Activated T-cell treated with anti-CD3 and anti-CD28 coated beads for 1 hour (primary cell): ENCODE data around the gene CYB5A.

ENCODE experiments used
- DNase-seq: peaks from one replicate; pipeline ENCODE4 v3.0.0-alpha.2; 2020; ENCODE audit warnings: low read depth

Gene CYB5A

DNA sequence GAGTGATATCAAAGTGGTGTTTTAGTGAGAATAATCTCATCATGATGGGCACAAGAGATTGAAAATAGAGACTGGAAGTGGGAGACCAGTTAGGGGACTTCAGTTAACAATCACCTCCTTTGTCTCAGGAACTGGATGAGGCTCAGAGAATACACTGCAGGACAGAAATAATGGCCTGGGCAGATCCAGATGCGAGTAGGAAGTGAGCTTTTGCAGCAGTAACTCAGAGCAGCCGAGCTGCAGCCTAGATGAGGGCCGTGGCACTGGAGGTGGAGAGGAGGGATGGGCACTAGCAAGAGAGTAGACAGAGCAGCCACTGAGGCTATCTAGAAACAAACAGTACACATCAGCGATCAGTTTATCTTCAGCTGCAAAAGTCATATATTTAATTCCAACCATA is 48.6 kb downstream of the CYB5A start:
- no peak for DNase-seq

DNA sequence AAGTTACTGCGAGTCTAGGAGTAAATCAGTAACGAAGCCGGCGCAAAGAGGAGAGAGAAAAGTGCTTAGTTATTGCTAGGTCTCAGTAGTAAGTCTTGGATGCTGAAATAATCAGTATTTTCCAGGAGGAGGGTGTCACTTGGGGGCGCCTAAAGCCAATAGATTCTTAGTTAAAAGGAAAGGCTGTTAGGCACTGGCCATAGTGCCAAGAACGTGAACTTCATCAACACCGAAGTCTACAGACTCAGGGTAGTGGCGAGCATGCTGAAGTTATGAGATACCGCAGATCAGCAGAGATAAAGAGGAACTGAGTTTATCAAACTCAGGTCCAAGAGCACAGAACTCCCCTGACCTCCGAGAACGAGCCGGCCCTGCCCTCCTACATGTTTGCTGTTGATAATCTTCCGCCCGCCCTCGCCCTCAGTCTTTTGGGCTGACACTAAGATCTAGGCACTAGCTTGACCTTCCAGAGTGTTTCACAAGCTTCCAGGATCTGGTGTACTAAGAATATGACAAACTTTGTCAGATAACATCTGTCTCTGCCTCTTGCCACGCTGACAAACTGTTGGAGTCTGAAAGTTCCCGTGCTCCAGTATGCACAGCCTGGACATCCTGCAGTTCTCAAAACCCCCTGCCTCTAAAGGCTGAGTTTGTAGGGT is 49.2 kb downstream of the CYB5A start:
- no peak for DNase-seq

DNA sequence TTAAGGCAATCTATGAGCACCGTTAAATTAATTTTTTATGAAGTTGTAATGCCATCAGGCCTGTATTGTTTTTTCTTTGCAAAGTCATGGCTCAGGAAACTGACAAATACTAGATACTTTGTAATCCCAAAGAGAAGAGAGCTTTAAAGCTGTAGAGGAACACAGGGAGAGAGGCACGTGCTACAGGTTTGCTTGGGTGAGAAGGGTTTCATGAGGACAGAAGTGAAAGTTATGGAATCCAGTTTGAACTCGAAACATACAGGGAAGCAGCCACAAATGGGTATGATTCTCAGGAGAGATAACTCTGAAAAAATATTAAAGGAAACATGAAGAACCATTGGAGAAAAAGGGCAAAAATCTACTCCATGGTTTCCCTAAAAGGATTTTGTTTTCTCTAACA is 49.8 kb downstream of the CYB5A start:
- no peak for DNase-seq

DNA sequence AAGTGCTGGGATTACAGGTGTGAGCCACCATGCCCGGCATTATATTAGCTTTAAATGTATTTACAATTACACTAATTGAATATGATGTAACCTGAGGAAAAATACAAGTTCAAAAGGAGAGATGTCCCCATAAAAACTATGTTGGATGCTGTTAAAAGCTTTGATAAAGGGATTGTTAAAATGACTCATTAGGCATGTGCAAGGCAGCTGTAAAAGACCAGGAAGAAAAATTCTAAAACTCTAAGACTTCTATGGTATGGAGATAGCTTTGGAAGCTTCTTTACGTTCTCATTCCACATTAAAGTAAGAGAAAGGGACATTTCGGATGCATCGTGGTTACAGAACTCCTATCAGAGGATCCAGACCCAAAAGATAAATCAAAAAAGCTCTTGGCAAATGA is 50.3 kb downstream of the CYB5A start:
- no peak for DNase-seq

DNA sequence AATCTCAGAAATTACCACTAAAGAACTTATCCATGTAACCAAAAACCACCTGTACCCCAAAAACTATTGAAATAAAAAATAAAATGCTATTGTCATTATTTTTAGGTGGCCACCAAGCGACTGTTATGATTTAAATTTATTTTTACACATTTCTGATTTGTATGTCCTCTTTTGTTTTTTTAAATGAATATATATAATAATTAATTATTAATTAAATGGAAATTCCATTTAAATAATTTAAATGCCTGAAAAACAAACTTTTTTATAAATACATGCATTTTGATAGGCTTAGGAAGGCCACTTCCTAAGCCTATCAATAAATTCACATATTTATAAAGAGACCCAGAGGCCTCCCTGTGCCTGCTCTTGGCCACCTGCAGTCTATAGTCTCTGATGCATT is 52.2 kb downstream of the CYB5A start:
- DNase-seq = no peak

DNA sequence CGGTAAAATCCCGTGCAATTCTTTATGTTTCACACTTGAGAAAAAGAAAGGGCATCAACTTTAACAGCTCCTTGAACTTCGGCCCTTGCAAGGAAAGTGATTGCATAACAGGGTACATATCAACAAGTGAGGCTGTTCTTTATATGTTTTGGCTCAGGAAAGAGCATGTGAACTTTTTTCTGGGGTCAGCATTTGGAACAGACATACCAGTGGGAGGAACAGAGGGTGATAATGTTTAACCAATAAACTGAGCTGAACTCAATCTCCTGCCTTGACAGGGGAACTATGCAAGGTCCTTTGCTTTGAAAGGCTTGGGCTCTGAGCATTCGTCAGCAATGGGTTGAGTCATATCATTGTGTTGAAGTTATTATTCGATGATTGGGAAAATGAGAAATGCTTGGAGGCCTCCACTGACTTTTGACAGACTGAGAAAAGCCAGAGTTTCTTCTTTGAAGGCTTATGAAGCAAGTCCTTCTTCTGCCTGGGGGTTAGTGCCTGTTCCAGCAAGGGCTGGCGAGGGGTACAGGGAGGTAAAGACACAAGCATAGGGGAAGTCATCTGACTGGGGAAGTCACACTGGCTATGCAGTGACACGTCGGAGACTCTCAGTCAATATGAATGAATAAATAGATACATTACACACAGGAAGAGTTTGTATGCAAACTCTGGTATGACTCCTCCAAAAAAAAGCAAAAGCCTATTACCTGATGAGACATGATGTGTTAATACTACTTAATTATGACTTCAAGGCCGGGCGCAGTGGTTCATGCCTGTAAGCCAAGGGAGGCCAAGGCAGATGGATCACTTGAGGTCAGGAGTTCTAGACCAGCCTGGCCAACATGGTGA is 57.2 kb downstream of the CYB5A start:
- no peak for DNase-seq

DNA sequence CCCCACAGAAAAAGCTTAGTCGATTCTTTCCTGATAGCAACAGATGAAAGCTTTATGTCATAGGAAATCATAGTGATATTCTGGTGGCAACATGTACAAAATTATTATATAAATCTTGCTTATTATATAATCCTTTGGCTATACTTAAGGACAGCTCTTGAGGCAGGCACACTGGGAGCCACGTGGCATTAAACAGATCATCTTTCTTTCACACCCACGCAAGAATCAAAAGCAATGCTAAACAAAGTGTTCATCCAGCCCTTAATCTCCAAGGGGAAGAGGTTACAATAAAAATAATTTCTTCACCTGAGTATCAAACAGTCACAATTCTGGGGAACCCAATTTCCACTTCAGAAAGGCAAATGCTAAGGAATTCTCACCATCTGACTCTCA is 57.8 kb downstream of the CYB5A start:
- DNase-seq = no peak

DNA sequence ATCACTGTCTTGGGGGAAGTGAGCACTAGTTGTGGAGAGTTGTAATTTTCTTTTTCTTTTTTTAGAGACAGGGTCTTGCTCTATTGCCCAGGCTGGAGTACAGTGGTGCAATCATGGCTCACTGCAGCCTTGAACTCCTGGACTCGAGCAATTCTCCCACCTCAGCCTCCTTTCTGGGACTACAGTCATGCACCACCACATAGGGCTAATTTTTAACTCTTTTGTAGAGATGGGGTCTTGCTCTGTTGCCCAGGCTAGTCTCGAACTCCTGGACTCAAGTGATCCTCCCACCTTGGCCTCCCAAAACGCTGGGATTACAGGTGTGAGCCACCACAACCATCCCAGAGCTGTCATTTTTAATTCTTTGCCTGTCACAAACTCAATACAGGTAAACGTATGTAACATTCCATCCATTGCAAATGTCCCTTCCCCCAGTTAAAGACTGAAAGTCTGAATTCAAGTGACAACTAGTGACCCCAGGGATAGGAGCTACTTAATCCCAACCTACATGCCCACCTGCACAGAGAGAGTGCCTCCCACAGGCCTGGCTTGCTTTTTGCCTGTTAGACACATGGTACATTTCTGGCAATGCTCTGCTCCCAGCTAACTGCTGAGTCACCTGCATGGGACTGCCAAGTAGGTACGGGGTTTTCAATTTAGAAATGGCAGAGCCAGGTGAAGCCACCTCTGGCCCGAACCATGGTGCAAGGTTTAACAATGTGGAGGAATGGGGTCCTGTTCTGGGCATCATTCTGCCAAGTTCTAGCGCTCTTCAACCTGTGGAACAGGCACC is 60.6 kb downstream of the CYB5A start:
- DNase-seq = no peak

DNA sequence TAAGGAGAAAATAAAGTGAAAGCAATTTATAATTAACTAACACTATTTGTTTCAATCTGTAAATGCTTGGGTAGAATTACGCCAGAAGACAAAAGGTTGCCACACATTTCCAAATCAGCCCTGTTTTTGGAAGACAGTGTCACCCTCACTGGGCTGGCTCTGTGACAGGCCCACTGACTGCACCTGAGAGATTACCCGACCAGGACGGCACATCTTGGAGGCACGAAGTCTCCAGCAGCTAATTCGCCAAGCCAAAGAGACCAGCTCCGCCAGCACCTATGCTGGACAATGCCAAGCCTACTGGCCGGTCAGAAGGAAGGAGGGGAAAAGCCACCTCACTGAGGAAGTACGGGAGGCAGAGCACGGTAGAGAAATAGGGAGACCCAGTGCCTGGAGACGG is 61.9 kb downstream of the CYB5A start:
- DNase-seq = no peak

DNA sequence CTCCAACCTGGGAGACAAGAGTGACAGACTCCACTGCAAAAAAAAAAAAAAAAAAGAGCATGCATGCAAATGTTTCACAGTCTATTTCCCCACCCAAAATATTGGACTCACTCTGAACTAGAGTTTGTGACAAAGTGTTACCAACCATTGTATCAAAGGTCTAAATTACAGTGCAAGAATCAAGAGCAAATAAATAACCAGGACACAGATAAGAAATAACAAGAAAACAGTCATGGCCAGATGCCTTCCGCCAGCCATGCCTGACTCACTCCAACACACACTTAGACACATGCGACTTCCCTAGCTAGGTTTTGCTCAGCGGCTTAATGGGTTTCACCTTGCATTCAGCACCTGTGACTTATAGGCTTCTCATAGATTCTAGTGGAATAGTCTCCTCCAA is 62.8 kb downstream of the CYB5A start:
- no peak for DNase-seq

DNA sequence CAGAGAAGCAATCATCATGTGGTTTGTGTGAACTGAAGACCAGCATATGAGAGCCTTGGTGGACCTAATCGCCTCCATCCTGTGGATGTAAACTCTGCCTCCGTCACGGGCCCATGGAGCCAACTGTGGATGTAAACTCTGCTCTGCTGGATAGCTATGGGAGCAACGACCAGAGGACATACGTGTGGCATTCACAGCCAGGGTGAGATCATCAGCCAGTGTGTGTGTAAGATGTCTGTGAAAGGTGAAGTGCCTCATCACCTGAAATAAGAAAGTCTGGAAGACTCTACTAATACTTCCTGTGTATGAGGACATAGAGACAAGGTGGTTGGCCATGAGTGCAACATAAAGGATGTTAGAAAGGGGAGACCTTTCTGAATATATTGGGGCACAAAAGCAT is 63.5 kb downstream of the CYB5A start:
- no peak for DNase-seq

DNA sequence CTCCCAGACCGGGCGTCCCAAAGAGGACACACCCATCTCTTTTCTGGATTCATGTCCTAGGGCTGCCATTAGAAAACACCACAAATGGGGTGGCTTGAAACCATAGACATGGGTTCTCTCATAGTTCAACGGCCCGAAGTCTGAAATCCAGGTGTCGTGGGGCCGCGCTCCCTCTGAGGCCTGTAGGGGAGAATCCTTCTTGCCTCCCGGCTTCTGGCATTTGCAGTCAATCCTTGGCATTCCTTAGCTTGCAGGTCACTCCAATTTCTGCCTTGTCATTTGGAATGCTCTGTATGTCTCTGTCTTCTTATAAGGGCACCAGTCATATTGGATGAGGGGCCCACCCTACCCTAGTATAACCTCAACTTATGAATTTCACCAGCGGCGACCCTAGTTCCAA is 65.1 kb downstream of the CYB5A start:
- no peak for DNase-seq

DNA sequence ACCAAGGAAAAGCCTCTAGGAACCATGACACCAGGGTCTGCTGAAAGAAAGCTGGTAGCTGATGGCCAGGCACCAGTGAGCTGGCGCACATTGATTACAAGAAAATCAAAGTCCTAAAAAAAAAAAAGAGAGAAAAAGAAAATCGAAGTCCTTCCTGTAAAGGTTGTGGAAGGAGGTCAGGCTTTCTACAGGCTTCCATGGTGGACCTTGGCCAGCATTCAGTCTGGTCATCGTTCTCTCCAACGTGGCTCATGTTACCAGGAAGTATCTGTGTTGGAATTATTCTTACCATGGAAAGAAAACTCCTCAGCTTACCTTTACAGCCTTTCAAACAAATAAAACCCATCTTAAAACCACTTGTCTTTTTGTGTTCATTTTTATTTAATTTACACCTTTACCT is 65.6 kb downstream of the CYB5A start:
- DNase-seq = no peak

DNA sequence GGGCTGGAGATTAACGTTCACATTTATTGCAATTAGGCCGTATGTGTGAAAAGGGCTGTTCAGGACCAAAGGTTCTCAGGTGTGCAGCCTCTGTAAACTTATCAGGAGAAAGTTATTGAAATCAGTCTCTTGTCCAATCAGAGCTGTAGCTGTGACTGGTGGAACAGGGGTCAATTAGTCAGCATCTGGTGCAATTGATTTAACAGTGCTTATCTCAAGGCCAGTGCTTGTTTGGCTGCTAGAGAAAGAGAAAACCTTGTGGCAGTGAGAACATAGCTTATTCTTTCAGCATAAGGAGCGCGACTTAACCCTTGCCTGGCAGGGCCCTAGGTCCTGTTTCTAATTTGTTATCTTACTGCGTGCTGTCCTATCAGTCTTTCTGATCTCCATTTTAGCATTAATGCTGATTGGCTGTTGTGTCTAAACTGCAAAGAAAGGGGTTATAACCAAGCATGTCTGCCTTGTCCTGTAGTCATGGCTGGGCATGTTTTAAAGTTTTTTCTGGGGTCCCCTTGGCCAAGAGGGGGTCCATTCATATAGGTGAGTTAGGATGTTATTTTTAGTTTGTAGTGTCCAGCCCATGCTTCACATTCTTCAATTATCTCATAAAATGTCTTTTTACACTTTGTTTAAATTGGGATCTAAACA is 66.4 kb downstream of the CYB5A start:
- DNase-seq = no peak

DNA sequence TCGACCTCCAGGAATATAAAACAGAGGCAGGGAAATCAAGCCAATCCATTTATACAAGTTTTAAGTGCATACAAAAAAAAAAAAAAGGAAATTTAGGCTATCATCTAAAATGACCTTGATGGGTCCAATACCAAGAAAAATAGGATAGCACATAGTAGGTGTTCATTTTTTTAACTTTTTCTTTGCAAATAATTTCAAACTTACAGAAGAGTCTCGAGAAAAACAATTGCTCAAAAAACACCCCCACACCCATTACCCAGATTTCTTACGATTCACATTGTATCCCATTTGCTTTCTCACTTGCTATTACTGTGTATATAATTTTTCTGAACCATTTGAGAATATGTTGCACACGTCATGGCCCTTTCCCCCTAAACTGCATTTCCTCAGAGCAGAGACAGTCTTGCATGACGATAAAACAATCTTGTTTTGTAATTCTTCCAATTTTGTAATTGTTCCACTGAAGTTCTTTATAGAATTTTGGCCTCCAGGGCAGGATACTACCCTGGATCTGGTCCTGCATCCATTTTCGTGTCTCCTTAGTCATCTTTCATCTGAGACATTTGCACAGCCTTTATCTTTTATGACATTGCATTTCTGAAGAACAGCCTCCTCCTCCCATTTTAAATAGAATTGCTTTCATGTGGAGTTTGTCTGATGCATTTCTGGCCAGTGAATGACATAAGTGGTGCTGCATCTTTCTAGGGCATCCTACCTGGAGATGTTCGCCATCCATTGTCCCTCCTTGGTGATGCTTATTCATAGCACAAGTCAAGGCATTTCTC is 68.9 kb downstream of the CYB5A start:
- no peak for DNase-seq

DNA sequence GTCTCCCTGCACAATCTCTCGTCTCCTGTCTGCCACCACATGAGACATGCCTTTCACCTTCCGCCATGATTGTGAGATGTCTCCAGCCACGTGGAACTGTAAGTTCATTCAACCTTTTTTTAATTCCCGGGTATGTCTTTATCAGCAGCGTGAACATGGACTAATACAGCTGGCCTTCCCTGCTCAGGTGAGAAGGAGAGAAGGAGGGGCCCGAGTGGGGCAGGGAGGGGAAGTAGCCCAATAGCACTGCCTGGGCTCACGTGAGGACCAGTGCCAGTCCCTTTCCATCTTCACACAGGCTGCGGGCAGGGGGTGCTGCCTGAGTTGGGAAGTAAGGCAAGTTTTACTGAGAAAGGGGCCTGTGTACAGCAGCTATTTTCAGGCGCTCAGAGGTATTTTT is 70.7 kb downstream of the CYB5A start:
- DNase-seq = no peak

DNA sequence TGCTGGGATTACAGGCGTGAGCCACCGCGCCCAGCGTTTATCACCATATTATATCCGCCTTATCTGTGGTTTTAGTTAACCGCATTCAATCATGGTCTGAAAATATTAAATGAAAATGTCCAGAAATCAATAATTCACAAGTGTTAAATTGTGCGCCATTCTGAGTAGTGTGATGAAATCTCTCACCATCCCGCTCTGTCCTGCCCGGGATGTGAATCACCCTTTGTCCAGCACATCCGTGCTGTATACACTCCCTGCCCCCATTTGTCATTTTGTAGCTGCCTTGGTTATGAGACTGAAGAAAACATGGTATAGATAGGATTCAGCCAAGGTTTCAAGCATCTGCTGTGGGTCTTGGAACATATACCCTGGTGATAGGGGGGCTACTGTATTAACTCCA is 72.7 kb downstream of the CYB5A start:
- no peak for DNase-seq

DNA sequence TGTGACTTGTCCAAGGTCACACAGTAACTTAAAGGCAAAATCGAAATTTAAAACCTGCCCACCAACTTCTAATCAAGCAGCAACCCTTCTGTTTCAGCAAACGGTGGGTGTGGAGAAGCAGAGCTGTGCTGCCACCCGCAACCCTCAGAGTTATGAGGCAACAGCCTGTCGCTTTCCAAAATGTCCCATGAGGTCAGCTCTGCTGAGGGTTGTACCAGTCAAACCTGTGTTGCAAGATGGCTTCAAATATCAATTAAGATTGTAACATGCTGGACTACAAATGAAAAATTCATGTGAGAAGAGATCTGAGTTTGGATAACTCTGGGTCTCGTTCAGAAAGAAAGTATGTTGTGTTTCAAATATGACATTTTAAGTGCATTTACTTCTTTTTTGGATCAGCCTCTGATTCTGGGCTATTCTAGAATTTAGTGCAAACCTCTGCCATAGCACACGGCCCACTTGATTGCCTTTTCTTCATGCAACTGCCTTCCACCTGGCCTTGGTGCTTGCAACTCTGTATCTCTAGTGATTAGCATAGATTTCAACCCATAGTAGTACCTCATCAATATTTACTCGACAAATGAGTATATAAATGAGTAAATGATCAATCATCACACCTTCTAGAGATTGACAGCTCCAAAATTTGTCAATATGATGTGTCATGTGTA is 74.2 kb downstream of the CYB5A start:
- no peak for DNase-seq

DNA sequence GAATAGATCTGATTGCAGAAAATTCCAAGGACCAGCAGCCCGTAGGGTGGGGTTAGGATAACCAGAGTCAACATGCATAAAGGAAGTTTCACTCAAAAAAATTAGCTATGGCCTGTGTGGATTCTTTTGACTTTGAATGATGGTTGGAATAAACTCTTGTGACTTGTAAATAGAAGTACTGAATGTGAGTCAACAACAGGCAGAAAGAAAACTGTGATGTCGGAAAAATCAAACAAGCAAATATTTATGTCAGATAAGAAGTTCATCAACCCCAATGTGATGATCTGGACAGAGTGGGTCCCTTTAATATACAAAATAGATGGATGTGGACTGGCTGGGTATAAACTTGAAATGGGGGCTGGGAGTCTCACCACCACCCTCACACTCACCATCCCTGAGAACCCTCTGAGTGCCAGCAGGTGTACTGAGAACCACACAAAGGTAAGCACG is 75.1 kb downstream of the CYB5A start:
- DNase-seq = no peak

DNA sequence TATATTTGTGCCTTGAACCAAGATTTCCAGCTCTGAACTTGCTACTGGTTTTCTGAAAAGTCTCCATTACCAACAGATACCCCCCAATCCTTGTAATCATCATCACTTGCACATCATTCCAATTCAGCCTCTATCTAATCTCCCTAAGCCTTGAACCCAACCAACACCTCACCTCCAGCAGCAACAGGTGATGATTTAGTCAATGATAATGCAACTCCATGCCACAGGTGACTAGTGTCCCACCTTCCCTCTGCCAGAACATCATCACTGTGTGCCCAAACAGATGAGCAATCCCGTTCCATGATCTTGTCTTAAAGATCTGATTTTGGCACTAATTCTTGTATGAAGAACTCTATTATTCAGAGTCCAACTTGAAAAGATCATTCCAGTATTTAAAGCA is 75.9 kb downstream of the CYB5A start:
- no peak for DNase-seq

DNA sequence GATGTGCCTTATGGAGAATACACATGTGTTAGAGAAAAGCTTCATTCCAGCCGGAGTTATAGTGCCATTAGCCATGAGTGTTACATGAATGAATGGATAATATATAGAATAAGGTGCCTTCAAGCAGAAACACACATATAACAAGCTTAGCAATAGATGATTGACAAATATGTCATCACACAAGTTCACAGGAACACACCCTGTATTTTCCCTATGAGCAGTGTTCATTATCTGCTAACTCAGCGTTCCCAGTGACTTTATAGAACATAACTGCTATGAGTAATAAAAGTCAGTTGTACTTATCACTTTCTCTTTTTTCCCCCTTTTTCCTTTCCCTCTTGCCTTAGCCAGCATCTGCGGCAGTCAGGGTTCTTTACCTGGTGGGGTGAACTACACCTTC is 78.3 kb downstream of the CYB5A start:
- no peak for DNase-seq
